HepG2 (cell line): ENCODE measurements around the gene P2RX5. TPM values are rescaled to one million over a fixed set of nuclear protein-coding genes. Genes with fewer than 3 reads are reported as not detected.

ENCODE experiments used
- BCL3 ChIP-seq: sonication (generic); formaldehyde crosslinking; IDR thresholded peaks from 2 replicates; pipeline ENCODE4 v1.5.1; 2020; ENCODE audit warnings: mild to moderate bottlenecking, missing genetic modification reagents, moderate library complexity
- EEA1 ChIP-seq: sonication (generic); formaldehyde crosslinking; IDR thresholded peaks from 2 replicates; pipeline ENCODE4 v1.5.1; 2020; ENCODE audit warnings: mild to moderate bottlenecking, missing genetic modification reagents, borderline replicate concordance
- TFDP1 ChIP-seq: IDR thresholded peaks from 2 replicates; pipeline ENCODE4 v1.6.1; 2016; ENCODE audit warnings: missing compliant biosample characterization, missing genetic modification reagents, borderline replicate concordance
- ZBTB25 ChIP-seq: IDR thresholded peaks from 2 replicates; pipeline ENCODE4 v1.6.1; 2018; ENCODE audit warnings: missing genetic modification reagents
- ZGPAT ChIP-seq: IDR thresholded peaks from 2 replicates; pipeline ENCODE4 v1.6.1; 2016; ENCODE audit warnings: mild to moderate bottlenecking
- ZNF20 ChIP-seq: sonication (generic); formaldehyde crosslinking; IDR thresholded peaks from 2 replicates; pipeline ENCODE4 v1.4.0; 2020; ENCODE audit warnings: mild to moderate bottlenecking, moderate library complexity, missing genetic modification reagents
- ZNF205 ChIP-seq: IDR thresholded peaks from 2 replicates; pipeline ENCODE4 v1.6.1; 2018; ENCODE audit warnings: missing biosample characterization, missing genetic modification reagents
- ZNF605 ChIP-seq: sonication (generic); formaldehyde crosslinking; IDR thresholded peaks from 2 replicates; pipeline ENCODE4 v1.8.0; 2022; ENCODE audit warnings: mild to moderate bottlenecking, missing genetic modification reagents
- ZNF609 ChIP-seq: sonication (generic); formaldehyde crosslinking; IDR thresholded peaks from 2 replicates; pipeline ENCODE4 v1.4.0; 2020; ENCODE audit warnings: mild to moderate bottlenecking, missing genetic modification reagents, borderline replicate concordance
- ZNF687 ChIP-seq: sonication (generic); formaldehyde crosslinking; IDR thresholded peaks from 2 replicates; pipeline ENCODE4 v1.5.1; 2020; ENCODE audit warnings: mild to moderate bottlenecking, missing genetic modification reagents, moderate library complexity
- polyA plus RNA-seq, 8 experiments: library from polyadenylated mRNA; depleted of rRNA in 3 of 8; stranded (reverse) in 7 of 8; unstranded in 1 of 8; fragments of >200 nt; fragmentation: Illumina TruSeq in 4 of 8; extraction: Trizol in 4 of 8; gene quantifications; 2 replicates each; pipeline versions ENCODE4 v1.2.1 to v1.2.3, GENCODE V29; 2011 to 2016; ENCODE audit warnings: low read depth in 4 of 8, missing spikeins in 1 of 8, mixed read lengths in 1 of 8; ENCODE audit not compliant: insufficient read depth in 1 of 8
- total RNA-seq, 5 experiments: library from RNA; depleted of rRNA; stranded (reverse); fragments of >200 nt; fragmentation: Illumina TruSeq; extraction: Trizol; gene quantifications; 2 replicates each; pipeline ENCODE4 v1.2.3, GENCODE V29; 2016; ENCODE audit warnings: low read depth in 1 of 5

The P2RX5 gene
- total and polyA plus RNA-seq, 2 of the 13 experiments (the other 11 are each of a cell fraction or from before 2014, with no cell fraction given) = 0.95 to 1.7 TPM

GRCh38 chr17:3636154-3636907 lies 59.6 kb downstream of the P2RX5 start, which contains the start of the genes CTNS and SHPK (continued):
- TF ChIP-seq ZNF609 (CRISPR knock-in tag) (0 out of 2 replicates have a peak, but pooled peaks have one; percentile 18), ZNF20 (CRISPR knock-in tag) (no peak), EEA1 (CRISPR knock-in tag) (peak; percentile 69; the same call in 1 of the 2 replicates), ZNF205 (peak; percentile 15; the same call in 1 of the 2 replicates), ZBTB25 (CRISPR knock-in tag) (peak; percentile 28; the same call in 1 of the 2 replicates), ZNF605 (CRISPR knock-in tag) (peak; percentile 92; the same call in 1 of the 2 replicates), ZNF687 (CRISPR knock-in tag) (peak; percentile 82), BCL3 (CRISPR knock-in tag) (no peak), TFDP1 (CRISPR knock-in tag) (peak; percentile 80; the same call in 1 of the 2 replicates), ZGPAT (peak; percentile 81)
